LoVo (cell line): ENCODE data around the gene PCDHGA3.
"Not testable (repeated sequence)": the region's sequence is repeated elsewhere in the genome, so short reads cannot be mapped to it uniquely, and the experiment has no call there.

ENCODE experiments used
- DNase-seq: peaks from one replicate; pipeline ENCODE4 v3.0.0-alpha.2; 2016; ENCODE audit warnings: low spot score

The PCDHGA3 gene

DNA sequence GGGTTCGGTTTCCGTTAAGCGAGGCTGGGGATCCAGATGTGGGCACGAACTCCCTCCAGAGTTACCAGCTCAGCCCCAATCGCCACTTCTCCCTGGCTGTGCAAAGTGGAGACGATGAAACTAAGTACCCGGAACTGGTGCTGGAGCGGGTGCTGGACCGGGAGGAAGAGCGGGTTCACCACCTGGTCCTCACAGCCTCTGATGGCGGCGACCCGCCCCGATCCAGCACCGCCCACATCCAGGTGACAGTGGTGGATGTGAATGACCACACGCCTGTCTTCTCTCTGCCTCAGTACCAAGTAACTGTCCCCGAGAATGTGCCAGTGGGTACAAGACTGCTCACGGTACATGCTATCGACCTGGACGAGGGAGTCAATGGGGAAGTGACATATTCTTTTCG is 39.7 kb downstream of the PCDHGA3 start:
- no peak for DNase-seq

GRCh38 chr5:141384471-141385267 is 41.0 kb downstream of the PCDHGA3 start:
- no peak for DNase-seq

GRCh38 chr5:141387557-141388311 is 44.1 kb downstream of the PCDHGA3 start, which contains the start of gene PCDHGB4:
PCDHGB4 (plus strand) TSS chr5:141387698; CDS start chr5:141387885, 187 bp downstream.
- not testable (repeated sequence) for DNase-seq

DNA sequence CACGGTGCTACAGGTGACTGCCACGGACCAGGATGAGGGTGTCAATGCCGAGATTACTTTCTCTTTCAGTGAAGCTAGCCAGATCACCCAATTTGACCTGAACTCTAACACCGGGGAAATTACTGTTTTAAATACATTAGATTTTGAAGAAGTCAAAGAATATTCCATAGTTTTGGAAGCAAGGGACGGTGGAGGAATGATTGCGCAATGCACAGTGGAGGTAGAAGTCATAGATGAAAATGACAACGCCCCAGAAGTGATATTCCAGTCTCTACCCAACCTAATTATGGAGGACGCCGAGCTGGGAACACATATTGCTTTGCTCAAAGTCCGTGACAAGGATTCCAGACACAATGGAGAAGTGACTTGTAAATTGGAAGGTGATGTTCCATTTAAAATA is 45.0 kb downstream of the PCDHGA3 start:
- DNase-seq = no peak

DNA sequence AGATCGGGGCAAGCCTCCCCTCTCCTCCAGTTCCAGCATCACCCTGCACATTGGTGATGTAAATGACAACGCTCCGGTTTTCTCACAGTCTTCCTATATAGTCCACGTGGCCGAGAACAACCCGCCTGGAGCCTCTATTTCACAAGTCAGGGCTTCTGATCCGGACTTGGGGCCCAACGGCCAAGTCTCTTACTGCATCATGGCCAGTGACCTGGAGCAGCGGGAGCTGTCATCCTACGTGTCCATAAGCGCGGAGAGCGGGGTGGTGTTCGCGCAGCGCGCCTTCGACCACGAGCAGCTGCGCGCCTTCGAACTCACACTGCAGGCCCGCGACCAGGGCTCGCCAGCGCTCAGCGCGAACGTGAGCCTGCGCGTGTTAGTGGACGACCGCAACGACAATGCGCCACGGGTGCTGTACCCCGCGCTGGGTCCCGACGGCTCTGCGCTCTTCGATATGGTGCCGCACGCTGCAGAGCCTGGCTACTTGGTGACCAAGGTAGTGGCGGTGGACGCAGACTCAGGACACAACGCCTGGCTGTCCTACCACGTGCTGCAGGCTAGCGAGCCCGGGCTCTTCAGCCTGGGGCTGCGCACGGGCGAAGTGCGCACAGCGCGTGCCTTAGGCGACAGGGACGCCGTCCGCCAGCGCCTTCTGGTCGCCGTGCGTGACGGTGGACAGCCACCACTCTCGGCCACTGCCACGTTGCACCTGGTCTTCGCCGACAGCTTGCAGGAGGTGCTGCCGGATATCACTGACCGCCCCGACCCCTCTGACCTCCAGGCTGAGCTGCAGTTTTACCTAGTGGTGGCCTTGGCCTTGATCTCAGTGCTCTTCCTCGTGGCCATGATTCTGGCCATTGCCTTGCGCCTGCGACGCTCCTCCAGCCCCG is 45.8 kb downstream of the PCDHGA3 start:
- DNase-seq = no peak

DNA sequence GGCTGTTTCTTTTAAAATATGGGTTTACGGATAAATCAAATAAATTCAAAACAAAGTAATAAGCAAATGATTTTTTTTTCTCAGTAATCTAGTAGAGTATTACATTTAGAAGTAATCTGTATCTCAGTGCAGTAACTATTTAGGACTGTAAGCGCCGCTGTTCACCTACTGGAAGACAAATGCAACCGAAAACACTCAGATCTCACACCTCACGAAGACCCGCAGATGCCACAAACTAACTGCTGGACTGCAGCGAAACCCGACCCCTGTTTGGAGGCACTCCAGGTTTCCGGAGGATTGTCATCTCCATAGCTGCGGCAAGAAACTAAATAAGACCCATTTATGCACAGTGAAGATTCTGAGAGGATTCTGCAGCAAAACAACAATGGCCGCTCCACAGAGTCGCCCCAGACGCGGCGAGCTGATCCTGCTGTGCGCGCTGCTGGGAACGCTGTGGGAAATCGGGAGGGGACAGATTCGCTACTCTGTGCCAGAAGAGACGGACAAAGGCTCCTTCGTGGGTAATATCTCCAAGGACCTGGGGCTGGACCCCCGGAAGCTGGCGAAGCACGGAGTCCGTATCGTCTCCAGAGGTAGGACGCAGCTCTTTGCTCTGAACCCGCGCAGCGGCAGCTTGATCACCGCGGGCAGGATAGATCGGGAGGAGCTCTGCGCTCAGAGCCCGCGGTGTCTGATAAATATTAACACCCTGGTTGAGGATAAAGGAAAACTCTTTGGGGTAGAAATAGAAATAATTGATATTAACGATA is 49.0 kb downstream of the PCDHGA3 start, which contains the start of gene PCDHGA8:
Gene PCDHGA8 (plus strand): TSS at position 205 of the 770 bp plus-strand sequence. CDS start 181 bp downstream, at position 386.
- DNase-seq = no peak

GRCh38 chr5:141393267-141393666 is 49.6 kb downstream of the PCDHGA3 start:
- no peak for DNase-seq

DNA sequence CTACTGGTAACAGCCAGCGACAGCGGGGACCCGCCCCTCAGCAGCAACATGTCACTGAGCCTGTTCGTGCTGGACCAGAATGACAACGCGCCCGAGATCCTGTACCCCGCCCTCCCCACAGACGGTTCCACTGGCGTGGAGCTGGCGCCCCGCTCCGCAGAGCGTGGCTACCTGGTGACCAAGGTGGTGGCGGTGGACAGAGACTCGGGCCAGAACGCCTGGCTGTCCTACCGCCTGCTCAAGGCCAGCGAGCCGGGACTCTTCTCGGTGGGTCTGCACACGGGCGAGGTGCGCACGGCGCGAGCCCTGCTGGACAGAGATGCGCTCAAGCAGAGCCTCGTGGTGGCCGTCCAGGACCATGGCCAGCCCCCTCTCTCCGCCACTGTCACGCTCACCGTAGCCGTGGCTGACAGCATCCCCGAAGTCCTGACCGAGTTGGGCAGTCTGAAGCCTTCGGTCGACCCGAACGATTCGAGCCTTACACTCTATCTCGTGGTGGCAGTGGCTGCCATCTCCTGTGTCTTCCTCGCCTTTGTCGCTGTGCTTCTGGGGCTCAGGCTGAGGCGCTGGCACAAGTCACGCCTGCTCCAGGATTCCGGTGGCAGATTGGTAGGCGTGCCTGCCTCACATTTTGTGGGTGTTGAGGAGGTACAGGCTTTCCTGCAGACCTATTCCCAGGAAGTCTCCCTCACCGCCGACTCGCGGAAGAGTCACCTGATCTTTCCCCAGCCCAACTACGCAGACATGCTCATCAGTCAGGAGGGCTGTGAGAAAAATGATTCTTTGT is 51.0 kb downstream of the PCDHGA3 start:
- not testable (repeated sequence) for DNase-seq
